RPMI8226 (cell line): ENCODE measurements around the gene MYO7B.

Source experiments
- DNase-seq: peaks from one replicate; pipeline ENCODE4 v3.0.0-alpha.2; 2015

The MYO7B gene

GRCh38 chr2:127575185-127575765 lies 39.8 kb downstream of the MYO7B start:
- DNase-seq = peak; percentile 56

- no peak for DNase-seq
Measured at GRCh38 chr2:127575941-127576432, 40.5 kb downstream of the MYO7B start.

- no peak for DNase-seq
Measured at GRCh38 chr2:127576433-127577207, 41.1 kb downstream of the MYO7B start.

GRCh38 chr2:127577208-127577475 lies 41.7 kb downstream of the MYO7B start:
- no peak for DNase-seq

GRCh38 chr2:127577503-127577902 lies 42.0 kb downstream of the MYO7B start:
- no peak for DNase-seq

GRCh38 chr2:127577973-127578372 lies 42.5 kb downstream of the MYO7B start:
- no peak for DNase-seq

GRCh38 chr2:127578411-127578810 lies 42.9 kb downstream of the MYO7B start:
- DNase-seq = no peak

DNA sequence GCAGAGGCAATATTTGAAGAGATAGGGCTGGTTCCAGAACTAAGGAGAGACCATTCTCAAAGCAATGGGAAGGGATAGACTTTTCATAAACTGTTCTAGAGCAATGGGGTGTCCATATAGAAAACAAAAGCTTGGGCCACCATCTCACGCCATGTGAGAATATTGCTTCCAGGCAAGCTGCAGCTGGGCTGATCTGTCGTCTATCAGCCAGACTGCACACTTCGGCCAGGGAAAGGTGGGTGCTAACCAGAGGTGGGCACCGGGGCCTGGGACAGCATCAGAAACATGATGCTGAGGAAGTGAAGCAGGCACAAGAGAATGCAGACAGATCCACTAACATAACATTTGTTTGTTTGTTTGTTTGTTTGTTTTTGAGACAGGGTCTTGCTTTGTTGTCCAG lies 43.7 kb downstream of the MYO7B start:
- no peak for DNase-seq

GRCh38 chr2:127580167-127581049 lies 44.9 kb downstream of the MYO7B start:
- no peak for DNase-seq

DNA sequence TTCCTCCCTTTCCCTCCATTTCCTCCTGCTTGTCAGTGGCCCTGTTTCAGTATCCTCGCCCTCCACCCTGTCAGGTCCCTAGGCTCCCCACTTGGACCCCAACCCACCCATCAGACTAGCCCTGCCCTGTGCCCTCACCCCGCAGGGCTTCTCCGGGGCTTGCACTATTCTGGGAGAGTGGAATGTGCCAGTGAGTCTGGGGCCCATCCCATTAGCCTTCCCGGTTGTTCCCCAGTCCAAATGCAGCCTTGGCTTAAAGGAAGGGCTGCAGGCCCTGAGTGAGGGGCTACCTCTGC lies 45.5 kb downstream of the MYO7B start:
- DNase-seq = no peak

DNA sequence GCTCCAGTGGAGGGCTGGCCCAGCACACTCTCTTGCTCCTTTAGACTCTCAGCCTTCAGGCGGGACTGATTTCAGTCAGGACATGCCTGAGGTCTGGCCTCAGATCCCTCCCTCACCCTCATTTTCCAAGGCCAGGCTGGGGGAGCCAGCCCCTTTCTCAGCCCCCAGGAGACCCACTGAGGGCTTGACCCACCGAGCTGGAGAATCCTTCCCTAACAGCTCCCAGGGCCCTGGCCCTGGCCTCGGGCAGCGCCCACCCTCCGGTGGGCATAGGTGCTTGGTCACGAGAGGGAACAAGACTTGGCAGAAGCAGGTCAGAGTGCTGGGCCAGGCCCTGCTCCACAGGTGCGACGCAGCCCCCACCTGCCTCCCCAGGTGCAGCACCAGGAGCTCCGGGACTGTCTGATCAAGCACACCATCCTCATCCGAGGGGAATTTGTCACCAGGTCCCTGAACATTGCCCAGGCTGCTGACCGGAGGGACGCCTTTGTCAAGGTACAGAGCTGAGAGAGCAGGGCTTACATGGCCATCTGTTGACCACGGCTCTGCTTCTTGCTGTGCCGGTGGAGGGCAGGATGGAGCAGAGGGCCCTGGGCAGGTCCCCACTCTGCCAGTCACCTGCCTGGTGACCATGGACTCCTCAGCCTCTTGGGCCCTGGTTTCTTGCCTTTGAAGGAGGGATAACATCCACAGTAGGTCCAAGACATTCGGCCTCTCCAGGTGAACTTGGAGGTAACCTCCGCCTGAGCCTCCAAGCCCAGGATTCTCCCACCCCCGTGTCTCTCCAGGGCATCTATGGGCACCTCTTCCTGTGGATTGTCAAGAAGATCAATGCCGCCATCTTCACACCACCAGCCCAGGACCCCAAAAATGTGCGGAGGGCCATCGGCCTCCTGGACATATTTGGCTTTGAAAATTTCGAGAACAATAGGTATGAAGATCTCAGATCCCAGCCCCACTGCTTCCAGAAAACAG lies 46.3 kb downstream of the MYO7B start:
- no peak for DNase-seq

DNA sequence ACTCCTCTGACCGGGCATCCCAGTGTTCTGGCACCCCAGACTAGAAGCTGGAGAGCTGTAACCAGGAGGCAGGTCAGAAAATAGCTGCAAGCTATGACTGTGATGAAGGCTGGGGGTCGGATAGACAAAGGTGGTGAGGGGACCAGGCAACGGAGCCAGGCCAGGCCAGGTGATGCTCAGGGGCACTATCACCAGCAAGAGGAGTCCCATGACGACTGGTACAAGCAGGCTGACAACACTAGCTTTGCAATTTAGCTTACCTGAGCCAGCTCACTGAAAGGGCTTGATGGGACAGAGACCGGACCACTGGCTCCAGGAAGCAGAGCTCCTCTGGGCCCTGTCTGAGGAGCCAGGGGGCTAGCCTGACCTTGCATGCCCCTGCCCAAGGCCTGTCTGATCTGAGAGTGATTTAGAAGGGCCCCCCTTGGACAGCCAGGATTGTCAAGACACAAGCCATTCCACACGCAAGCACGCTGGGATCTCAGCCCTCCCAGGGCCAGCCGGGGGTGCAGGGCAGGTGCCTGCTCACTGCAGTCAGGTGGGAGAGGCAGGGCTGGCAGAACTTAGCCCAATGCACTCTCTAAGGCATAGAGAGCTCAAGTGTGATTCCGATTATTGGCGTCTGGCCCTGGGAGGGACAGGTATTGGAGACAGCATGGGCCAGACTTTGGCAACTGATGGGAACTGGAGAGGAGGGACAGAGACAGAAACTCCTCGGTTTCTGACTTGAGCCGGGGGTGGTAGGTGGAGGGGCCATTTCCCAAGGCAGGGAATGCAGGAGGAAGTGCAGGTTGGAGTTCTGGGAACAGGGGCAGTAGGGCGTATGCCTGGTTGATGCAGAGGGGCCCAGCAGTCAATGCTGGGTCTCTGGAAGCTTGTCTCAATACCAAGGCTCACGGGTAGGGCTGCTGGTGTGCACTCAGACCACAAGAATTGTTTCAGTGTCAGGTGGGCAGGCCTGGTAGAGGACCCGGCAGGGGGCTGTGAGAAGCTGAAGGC lies 47.7 kb downstream of the MYO7B start:
- no peak for DNase-seq

- no peak for DNase-seq
Measured at GRCh38 chr2:127584047-127584446, 48.6 kb downstream of the MYO7B start.

DNA sequence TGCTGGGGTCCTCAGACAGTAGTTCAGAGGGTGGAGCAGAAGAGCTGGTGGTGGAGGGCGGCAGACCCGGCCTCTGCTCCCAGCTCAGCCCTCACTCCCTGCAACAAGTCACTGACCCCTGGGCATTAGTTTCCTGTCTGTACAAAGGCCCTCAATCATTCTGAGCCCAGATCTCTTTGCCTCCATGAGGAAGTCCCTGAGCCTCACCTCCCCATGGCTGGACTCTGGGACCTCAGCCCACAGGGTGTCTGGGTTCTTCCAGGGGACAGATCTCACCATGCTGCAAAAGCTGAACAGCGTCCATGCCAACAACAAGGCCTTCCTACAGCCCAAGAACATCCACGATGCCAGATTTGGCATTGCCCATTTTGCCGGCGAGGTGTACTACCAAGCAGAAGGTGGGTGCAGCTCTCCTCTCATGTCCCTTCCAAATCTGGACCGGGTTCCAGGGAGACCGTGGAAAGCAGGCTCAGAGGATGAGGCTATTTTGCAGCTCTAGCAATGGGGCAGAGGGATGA lies 49.1 kb downstream of the MYO7B start:
- DNase-seq = no peak

DNA sequence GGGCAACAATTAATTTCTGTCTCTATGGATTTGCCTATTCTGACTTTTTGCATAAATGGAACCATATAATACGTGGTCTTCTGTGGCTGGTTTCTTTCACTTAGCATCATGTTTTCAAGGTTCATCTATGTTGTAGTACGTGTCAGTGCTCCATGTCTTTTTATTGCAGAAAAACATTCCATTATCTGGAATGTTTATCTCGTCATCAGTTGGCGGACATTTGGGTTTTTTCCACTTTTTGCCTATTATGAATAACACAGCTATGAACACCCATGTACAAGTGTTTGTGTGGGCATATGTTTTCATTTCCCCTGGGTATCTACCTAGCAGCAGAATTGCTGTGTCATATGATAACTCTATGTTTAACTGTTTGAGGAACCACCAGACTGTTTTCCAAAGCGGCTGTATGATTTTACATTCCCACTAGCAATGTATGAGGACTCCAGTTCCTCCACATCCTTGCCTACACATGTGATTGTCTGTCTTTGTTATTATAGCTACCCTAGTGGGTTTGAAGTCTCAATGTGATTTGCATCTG lies 49.9 kb downstream of the MYO7B start:
- no peak for DNase-seq

- no peak for DNase-seq
Measured at GRCh38 chr2:127586136-127586535, 50.7 kb downstream of the MYO7B start.

- no peak for DNase-seq
Measured at GRCh38 chr2:127586746-127587295, 51.3 kb downstream of the MYO7B start.

GRCh38 chr2:127588241-127588640 lies 52.8 kb downstream of the MYO7B start:
- no peak for DNase-seq

DNA sequence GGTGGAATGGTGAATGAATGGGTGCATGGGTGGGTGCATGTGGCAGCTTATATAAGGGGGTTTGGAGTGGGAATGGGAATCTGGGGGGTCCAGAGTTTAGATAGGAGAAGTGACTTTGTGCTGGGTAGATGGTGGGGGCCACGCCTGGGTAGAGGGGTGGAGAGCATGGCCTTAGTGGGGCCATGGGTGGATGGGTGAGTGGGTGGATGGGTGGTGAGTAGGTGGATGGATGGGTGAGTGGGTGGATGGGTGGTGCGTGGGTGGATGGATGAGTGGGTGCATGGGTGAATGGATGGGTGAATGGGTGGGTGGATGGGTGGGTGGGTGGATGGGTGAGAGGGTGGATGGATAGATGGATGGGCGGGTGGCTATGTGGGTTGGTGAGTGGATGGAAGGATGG lies 53.9 kb downstream of the MYO7B start:
- DNase-seq = no peak

GRCh38 chr2:127589841-127590240 lies 54.4 kb downstream of the MYO7B start:
- DNase-seq = no peak
